SK-N-SH treated with all-trans-retinoic acid at 6 μM for 48 hours (cell line): ENCODE data around the gene RNF166.

Source experiments
- ATAC-seq: fragments of 200-7000 bp; cut with Tn5 transposase; 3 replicates; pipeline ENCODE4 v1.9.1; 2020; ENCODE audit warnings: mild to moderate bottlenecking, moderate library complexity
- CREB5 ChIP-seq: fragments of 250-450 bp; sonication (Bioruptor Pico); IDR thresholded peaks from 2 replicates; pipeline ENCODE4 v1.5.1; 2020; ENCODE audit warnings: low read depth, mild to moderate bottlenecking, moderate library complexity
- CSDC2 ChIP-seq: fragments of 250-450 bp; sonication (Bioruptor Pico); IDR thresholded peaks from 2 replicates; pipeline ENCODE4 v1.5.0; 2020; ENCODE audit warnings: mild to moderate bottlenecking, moderate library complexity
- ESRRG ChIP-seq: fragments of 250-450 bp; sonication (Bioruptor Pico); IDR thresholded peaks from 2 replicates; pipeline ENCODE4 v1.6.1; 2021; ENCODE audit warnings: mild to moderate bottlenecking
- GLIS3 ChIP-seq: fragments of 250-450 bp; sonication (Bioruptor Pico); IDR thresholded peaks from 2 replicates; pipeline ENCODE4 v1.5.0; 2020; ENCODE audit warnings: mild to moderate bottlenecking, moderate library complexity
- ISL1 ChIP-seq: fragments of 250-450 bp; sonication (Bioruptor Pico); IDR thresholded peaks from 2 replicates; pipeline ENCODE4 v2.1.2; 2022; ENCODE audit warnings: mild to moderate bottlenecking, moderate library complexity
- PATZ1 ChIP-seq: fragments of 250-450 bp; sonication (Bioruptor Pico); IDR thresholded peaks from 2 replicates; pipeline ENCODE4 v1.8.0; 2020; ENCODE audit warnings: mild to moderate bottlenecking, moderate library complexity, borderline replicate concordance
- RARB ChIP-seq: fragments of 250-450 bp; sonication (Bioruptor Pico); IDR thresholded peaks from 2 replicates; pipeline ENCODE4 v1.8.0; 2021; ENCODE audit warnings: mild to moderate bottlenecking, moderate library complexity
- SNAI2 ChIP-seq: fragments of 250-450 bp; sonication (Bioruptor Pico); IDR thresholded peaks from 2 replicates; pipeline ENCODE4 v1.5.0; 2020; ENCODE audit warnings: mild to moderate bottlenecking, moderate library complexity
- TSHZ2 ChIP-seq: fragments of 250-450 bp; sonication (Bioruptor Pico); IDR thresholded peaks from 2 replicates; pipeline ENCODE4 v1.5.0; 2020; ENCODE audit warnings: mild to moderate bottlenecking, moderate library complexity
- ZC3H10 ChIP-seq: fragments of 250-450 bp; sonication (Bioruptor Pico); IDR thresholded peaks from 2 replicates; pipeline ENCODE4 v1.5.1; 2021; ENCODE audit warnings: mild to moderate bottlenecking, moderate library complexity
- ZFP30 ChIP-seq: fragments of 450-650 bp; formaldehyde crosslinking; IDR thresholded peaks from 2 replicates; pipeline ENCODE4 v1.5.0; 2022; ENCODE audit warnings: mild to moderate bottlenecking, moderate library complexity
- ZNF565 ChIP-seq: fragments of 450-650 bp; formaldehyde crosslinking; conservative IDR thresholded peaks from 2 replicates; pipeline ENCODE4 v1.5.0; 2020; ENCODE audit warnings: low read depth, mild to moderate bottlenecking, moderate library complexity
- ZNF70 ChIP-seq: fragments of 450-650 bp; formaldehyde crosslinking; IDR thresholded peaks from 2 replicates; pipeline ENCODE4 v1.5.0; 2020; ENCODE audit warnings: mild to moderate bottlenecking, moderate library complexity
- ZNF8 ChIP-seq: fragments of 450-650 bp; formaldehyde crosslinking; IDR thresholded peaks from 2 replicates; pipeline ENCODE4 v1.5.0; 2020; ENCODE audit warnings: mild to moderate bottlenecking, moderate library complexity

Gene RNF166

GRCh38 chr16:88735616-88736015, 29.4 kb upstream of the RNF166 start:
- ATAC-seq, result no peak
- no peak for TF ChIP-seq ZC3H10 (CRISPR knock-in tag)

GRCh38 chr16:88735121-88735520, 28.9 kb upstream of the RNF166 start:
- TF ChIP-seq CSDC2 (no peak), GLIS3 (CRISPR knock-in tag) (no peak), ZNF565 (CRISPR knock-in tag) (no peak), ZFP30 (CRISPR knock-in tag) (no peak), RARB (CRISPR knock-in tag) (no peak), ZNF8 (no peak), SNAI2 (CRISPR knock-in tag) (no peak), CREB5 (CRISPR knock-in tag) (no peak)
- ATAC-seq, result no peak

- TF ChIP-seq ZNF70 (CRISPR knock-in tag), result no peak
- TF ChIP-seq CSDC2, result no peak
- no peak for TF ChIP-seq PATZ1 (CRISPR knock-in tag)
- TF ChIP-seq ZNF8, result no peak
- TF ChIP-seq TSHZ2 (CRISPR knock-in tag), result no peak
- no peak for TF ChIP-seq ZC3H10 (CRISPR knock-in tag)
- no peak for TF ChIP-seq GLIS3 (CRISPR knock-in tag)
- no peak for TF ChIP-seq SNAI2 (CRISPR knock-in tag)
- no peak for TF ChIP-seq CREB5 (CRISPR knock-in tag)
- no peak for TF ChIP-seq ESRRG (CRISPR knock-in tag)
- no peak for ATAC-seq
Observed at GRCh38 chr16:88734361-88734728, 28.1 kb upstream of the RNF166 start.

GRCh38 chr16:88733630-88734360, 27.6 kb upstream of the RNF166 start:
- TF ChIP-seq ZC3H10 (CRISPR knock-in tag) (no peak), ISL1 (CRISPR knock-in tag) (no peak)
- ATAC-seq, result no peak

GRCh38 chr16:88732961-88733294, 26.7 kb upstream of the RNF166 start:
- ATAC-seq, result no peak
- TF ChIP-seq ISL1 (CRISPR knock-in tag) (no peak), ZNF565 (CRISPR knock-in tag) (no peak), ZNF8 (no peak), TSHZ2 (CRISPR knock-in tag) (no peak)
